Subcutaneous adipose tissue (tissue), 4 donors: ENCODE measurements around the gene PGGT1B. TPM values are rescaled to one million over a fixed set of nuclear protein-coding genes. Genes with fewer than 3 reads are reported as not detected.

Experiments
- CTCF ChIP-seq: fragments of 450-650 bp; IDR thresholded peaks from one replicate; pipeline ENCODE4 v1.5.1; 2016; ENCODE audit warnings: low read depth, mild to moderate bottlenecking, control low read depth, antibody characterized with exemption, moderate library complexity
- total RNA-seq, 4 donors: library from RNA; depleted of rRNA; stranded (reverse); fragments of >200 nt; gene quantifications; one replicate each; pipeline ENCODE4 v1.1.0, GENCODE V29; 2016

The PGGT1B gene
- total RNA-seq = 10 to 100 TPM in 3 of 4 donors, 1 to 10 TPM in 1; 9.8 to 24.1 (median 11.3) TPM

GRCh38 chr5:115262321-115263077 lies at the start of gene PGGT1B:
Gene PGGT1B, minus strand, starts transcription at chr5:115262877. Its CDS starts 26 bp downstream, at chr5:115262851.
- TF ChIP-seq CTCF = no peak

GRCh38 chr5:115309751-115310370 lies 47.2 kb upstream of the PGGT1B start:
- no peak for TF ChIP-seq CTCF

GRCh38 chr5:115308815-115309214 lies 46.1 kb upstream of the PGGT1B start:
- no peak for TF ChIP-seq CTCF

GRCh38 chr5:115306011-115306536 lies 43.4 kb upstream of the PGGT1B start:
- TF ChIP-seq CTCF = no peak

- no peak for TF ChIP-seq CTCF
Measured at GRCh38 chr5:115304496-115304895, 41.8 kb upstream of the PGGT1B start.

GRCh38 chr5:115298811-115299210 lies 36.1 kb upstream of the PGGT1B start:
- TF ChIP-seq CTCF = no peak

- TF ChIP-seq CTCF = no peak
Measured at GRCh38 chr5:115297031-115297430, 34.4 kb upstream of the PGGT1B start.
